ENCODE measurements around the gene CNNM2. TPM values are rescaled to one million over a fixed set of nuclear protein-coding genes. Genes with fewer than 3 reads are reported as not detected.

The CNNM2 gene
- total RNA-seq, 1 experiment from 2014 or later = 23.5 TPM

- TF ChIP-seq SMAD4 (CRISPR knock-in tag; IDR thresholded peaks at IDR 0.05) = no peak
- no peak for TF ChIP-seq AR (CRISPR knock-in tag; IDR thresholded peaks at IDR 0.05)
- TF ChIP-seq FOXJ3 (CRISPR knock-in tag; IDR thresholded peaks at IDR 0.05; ENCODE audit: borderline replicate concordance) = no peak
- TF ChIP-seq ZBTB43 (CRISPR knock-in tag; IDR thresholded peaks at IDR 0.05) = no peak
- TF ChIP-seq, protein P1, sequence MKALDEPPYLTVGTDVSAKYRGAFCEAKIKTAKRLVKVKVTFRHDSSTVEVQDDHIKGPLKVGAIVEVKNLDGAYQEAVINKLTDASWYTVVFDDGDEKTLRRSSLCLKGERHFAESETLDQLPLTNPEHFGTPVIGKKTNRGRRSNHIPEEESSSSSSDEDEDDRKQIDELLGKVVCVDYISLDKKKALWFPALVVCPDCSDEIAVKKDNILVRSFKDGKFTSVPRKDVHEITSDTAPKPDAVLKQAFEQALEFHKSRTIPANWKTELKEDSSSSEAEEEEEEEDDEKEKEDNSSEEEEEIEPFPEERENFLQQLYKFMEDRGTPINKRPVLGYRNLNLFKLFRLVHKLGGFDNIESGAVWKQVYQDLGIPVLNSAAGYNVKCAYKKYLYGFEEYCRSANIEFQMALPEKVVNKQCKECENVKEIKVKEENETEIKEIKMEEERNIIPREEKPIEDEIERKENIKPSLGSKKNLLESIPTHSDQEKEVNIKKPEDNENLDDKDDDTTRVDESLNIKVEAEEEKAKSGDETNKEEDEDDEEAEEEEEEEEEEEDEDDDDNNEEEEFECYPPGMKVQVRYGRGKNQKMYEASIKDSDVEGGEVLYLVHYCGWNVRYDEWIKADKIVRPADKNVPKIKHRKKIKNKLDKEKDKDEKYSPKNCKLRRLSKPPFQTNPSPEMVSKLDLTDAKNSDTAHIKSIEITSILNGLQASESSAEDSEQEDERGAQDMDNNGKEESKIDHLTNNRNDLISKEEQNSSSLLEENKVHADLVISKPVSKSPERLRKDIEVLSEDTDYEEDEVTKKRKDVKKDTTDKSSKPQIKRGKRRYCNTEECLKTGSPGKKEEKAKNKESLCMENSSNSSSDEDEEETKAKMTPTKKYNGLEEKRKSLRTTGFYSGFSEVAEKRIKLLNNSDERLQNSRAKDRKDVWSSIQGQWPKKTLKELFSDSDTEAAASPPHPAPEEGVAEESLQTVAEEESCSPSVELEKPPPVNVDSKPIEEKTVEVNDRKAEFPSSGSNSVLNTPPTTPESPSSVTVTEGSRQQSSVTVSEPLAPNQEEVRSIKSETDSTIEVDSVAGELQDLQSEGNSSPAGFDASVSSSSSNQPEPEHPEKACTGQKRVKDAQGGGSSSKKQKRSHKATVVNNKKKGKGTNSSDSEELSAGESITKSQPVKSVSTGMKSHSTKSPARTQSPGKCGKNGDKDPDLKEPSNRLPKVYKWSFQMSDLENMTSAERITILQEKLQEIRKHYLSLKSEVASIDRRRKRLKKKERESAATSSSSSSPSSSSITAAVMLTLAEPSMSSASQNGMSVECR (CRISPR knock-in tag; IDR thresholded peaks at IDR 0.05; ENCODE audit: borderline replicate concordance) = no peak
- no peak for TF ChIP-seq ESRRA (CRISPR knock-in tag; IDR thresholded peaks at IDR 0.05; ENCODE audit: borderline replicate concordance)
- TF ChIP-seq FOXP1 (CRISPR knock-in tag; IDR thresholded peaks at IDR 0.05; ENCODE audit: borderline replicate concordance) = no peak
- no peak for TF ChIP-seq NFATC4 (CRISPR knock-in tag; IDR thresholded peaks at IDR 0.05)
- no peak for TF ChIP-seq ZNF263 (CRISPR knock-in tag; IDR thresholded peaks at IDR 0.05; ENCODE audit: low read depth)
- no peak for TF ChIP-seq AFF4 (CRISPR knock-in tag; IDR thresholded peaks at IDR 0.05; ENCODE audit: borderline replicate concordance)
- no peak for TF ChIP-seq IRF2 (CRISPR knock-in tag; IDR thresholded peaks at IDR 0.05; ENCODE audit: borderline replicate concordance, low read depth)
- TF ChIP-seq RORB (CRISPR knock-in tag; IDR thresholded peaks at IDR 0.05) = no peak
- TF ChIP-seq, protein P2, sequence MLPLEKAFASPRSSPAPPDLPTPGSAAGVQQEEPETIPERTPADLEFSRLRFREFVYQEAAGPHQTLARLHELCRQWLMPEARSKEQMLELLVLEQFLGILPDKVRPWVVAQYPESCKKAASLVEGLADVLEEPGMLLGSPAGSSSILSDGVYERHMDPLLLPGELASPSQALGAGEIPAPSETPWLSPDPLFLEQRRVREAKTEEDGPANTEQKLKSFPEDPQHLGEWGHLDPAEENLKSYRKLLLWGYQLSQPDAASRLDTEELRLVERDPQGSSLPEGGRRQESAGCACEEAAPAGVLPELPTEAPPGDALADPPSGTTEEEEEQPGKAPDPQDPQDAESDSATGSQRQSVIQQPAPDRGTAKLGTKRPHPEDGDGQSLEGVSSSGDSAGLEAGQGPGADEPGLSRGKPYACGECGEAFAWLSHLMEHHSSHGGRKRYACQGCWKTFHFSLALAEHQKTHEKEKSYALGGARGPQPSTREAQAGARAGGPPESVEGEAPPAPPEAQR (CRISPR knock-in tag; IDR thresholded peaks at IDR 0.05) = no peak
- no peak for TF ChIP-seq NR3C1 (CRISPR knock-in tag; conservative IDR thresholded peaks at IDR 0.05; ENCODE audit: low read depth)
- TF ChIP-seq PRDM15 (CRISPR knock-in tag; IDR thresholded peaks at IDR 0.05) = no peak
- TF ChIP-seq ZNF232 (CRISPR knock-in tag; IDR thresholded peaks at IDR 0.05) = no peak
- TF ChIP-seq, protein P3, sequence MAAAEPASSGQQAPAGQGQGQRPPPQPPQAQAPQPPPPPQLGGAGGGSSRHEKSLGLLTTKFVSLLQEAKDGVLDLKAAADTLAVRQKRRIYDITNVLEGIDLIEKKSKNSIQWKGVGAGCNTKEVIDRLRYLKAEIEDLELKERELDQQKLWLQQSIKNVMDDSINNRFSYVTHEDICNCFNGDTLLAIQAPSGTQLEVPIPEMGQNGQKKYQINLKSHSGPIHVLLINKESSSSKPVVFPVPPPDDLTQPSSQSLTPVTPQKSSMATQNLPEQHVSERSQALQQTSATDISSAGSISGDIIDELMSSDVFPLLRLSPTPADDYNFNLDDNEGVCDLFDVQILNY (CRISPR knock-in tag; IDR thresholded peaks at IDR 0.05) = no peak
- no peak for ATAC-seq
- DNase-seq (ENCODE audit: low spot score) = no peak
- Mint-ChIP-seq H3K27me3 (ENCODE audit: low read depth) (no peaks in the 10 kb centered on the region), H3K9me3 (no peaks in the 10 kb centered on the region), H3K4me1 (no peaks in the 10 kb centered on the region), H3K4me3 (no peak overlapping the region), H3K27ac (no peak overlapping the region), H3K36me3 (no peaks in the 10 kb centered on the region)
- POLR2A ChIA-PET = interaction anchor here (0.7 kb wide), 1 partner anchor 24 kb away, joined by 3 read pairs; no protein-coding TSS in a partner anchor
- CTCF ChIA-PET = interaction anchor here (1.4 kb wide), 1 partner anchor 23 kb away, joined by 5 read pairs; no protein-coding TSS in a partner anchor
These were observed 39.5 kb upstream of the CNNM2 start for GRCh38 chr10:102878629-102879028.

Measured in WTC11 (cell line).